ENCODE results near the gene DDA1.

The DDA1 gene

DNA sequence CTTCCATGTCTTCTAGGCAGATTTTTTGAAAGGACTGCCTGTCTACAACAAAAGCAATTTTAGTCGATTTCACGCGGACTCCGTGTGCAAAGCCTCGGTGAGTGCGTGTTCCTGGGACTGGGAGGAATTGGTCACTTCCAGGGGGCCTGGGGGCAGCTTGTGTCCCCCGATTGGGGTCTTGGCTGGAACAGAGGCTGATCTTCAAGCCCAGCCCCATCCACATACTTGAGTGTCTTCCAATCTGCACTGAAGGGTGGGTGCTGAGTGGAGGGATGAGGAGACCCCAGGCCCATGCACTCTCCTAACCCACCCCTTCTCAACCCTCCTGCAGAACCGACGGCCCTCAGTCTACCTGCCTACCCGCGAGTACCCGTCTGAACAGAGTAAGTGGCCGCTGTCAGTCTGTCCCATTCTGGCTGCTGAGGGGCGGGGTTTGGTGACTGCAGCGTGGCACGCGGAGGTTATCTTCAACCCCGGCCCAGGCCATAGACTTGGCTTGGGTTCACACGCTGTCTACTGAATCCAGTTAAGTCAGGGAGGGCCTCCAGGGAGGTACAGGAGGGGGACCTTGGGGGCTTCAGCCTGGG is 4.7 kb downstream of the DDA1 start:
- no peaks in the 10 kb centered on the region for H3K27me3 ChIP-seq (ENCODE audit: insufficient read depth, poor library complexity, severe bottlenecking)
- TF ChIP-seq, protein P1, sequence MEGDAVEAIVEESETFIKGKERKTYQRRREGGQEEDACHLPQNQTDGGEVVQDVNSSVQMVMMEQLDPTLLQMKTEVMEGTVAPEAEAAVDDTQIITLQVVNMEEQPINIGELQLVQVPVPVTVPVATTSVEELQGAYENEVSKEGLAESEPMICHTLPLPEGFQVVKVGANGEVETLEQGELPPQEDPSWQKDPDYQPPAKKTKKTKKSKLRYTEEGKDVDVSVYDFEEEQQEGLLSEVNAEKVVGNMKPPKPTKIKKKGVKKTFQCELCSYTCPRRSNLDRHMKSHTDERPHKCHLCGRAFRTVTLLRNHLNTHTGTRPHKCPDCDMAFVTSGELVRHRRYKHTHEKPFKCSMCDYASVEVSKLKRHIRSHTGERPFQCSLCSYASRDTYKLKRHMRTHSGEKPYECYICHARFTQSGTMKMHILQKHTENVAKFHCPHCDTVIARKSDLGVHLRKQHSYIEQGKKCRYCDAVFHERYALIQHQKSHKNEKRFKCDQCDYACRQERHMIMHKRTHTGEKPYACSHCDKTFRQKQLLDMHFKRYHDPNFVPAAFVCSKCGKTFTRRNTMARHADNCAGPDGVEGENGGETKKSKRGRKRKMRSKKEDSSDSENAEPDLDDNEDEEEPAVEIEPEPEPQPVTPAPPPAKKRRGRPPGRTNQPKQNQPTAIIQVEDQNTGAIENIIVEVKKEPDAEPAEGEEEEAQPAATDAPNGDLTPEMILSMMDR (IDR thresholded peaks at IDR 0.05; ENCODE audit: insufficient read depth, low read length) = no peak
- TF ChIP-seq POLR2AphosphoS5 (IDR thresholded peaks at IDR 0.05; ENCODE audit: low read depth) (no peak), SPI1 (IDR thresholded peaks at IDR 0.05; ENCODE audit: borderline replicate concordance, low read depth) (no peak), GABPA (IDR thresholded peaks at IDR 0.05; ENCODE audit: low read depth) (no peak)
- TF ChIP-seq, protein P2, sequence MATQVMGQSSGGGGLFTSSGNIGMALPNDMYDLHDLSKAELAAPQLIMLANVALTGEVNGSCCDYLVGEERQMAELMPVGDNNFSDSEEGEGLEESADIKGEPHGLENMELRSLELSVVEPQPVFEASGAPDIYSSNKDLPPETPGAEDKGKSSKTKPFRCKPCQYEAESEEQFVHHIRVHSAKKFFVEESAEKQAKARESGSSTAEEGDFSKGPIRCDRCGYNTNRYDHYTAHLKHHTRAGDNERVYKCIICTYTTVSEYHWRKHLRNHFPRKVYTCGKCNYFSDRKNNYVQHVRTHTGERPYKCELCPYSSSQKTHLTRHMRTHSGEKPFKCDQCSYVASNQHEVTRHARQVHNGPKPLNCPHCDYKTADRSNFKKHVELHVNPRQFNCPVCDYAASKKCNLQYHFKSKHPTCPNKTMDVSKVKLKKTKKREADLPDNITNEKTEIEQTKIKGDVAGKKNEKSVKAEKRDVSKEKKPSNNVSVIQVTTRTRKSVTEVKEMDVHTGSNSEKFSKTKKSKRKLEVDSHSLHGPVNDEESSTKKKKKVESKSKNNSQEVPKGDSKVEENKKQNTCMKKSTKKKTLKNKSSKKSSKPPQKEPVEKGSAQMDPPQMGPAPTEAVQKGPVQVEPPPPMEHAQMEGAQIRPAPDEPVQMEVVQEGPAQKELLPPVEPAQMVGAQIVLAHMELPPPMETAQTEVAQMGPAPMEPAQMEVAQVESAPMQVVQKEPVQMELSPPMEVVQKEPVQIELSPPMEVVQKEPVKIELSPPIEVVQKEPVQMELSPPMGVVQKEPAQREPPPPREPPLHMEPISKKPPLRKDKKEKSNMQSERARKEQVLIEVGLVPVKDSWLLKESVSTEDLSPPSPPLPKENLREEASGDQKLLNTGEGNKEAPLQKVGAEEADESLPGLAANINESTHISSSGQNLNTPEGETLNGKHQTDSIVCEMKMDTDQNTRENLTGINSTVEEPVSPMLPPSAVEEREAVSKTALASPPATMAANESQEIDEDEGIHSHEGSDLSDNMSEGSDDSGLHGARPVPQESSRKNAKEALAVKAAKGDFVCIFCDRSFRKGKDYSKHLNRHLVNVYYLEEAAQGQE (IDR thresholded peaks at IDR 0.05; ENCODE audit: insufficient replicate concordance, low read depth) = no peak
- DNase-seq (ENCODE audit: low read depth in 1 of 2, low spot score in 1 of 2) = no peak

DNA sequence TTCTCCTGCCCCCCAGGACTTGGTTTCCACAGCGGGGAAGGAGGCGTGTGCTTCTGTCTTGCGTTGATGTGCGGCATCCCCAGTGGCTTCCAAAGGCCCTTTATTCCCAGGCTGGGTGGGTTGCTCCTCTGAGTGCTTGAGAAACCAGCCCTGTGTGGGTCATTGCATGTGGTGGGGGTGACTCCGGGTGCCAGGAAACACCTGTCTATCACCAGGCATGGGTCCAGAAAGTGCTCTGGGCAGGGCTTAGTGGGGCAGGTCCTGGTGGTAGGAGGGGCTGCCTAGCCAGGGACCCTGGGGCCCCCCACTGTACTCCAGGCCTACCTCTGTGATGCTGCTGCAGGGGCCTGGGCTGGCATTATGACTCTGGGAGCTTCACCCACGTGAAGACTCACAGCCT is 9.6 kb downstream of the DDA1 start:
- DNase-seq (ENCODE audit: low read depth in 1 of 2, low spot score in 1 of 2) = no peak
- Histone ChIP-seq H3K27me3 (ENCODE audit: insufficient read depth, poor library complexity, severe bottlenecking) (no peaks in the 10 kb centered on the region), H3K4me3 (replicated peaks; ENCODE audit: insufficient read depth, low read length) (no peak overlapping the region), H3K27ac (replicated peaks) (no peak overlapping the region)
- TF ChIP-seq, protein P1 (IDR thresholded peaks at IDR 0.05; ENCODE audit: insufficient read depth, low read length) = no peak
- TF ChIP-seq, protein P2 (IDR thresholded peaks at IDR 0.05; ENCODE audit: insufficient replicate concordance, low read depth) = no peak
- TF ChIP-seq POLR2AphosphoS5 (IDR thresholded peaks at IDR 0.05; ENCODE audit: low read depth) (no peak), SPI1 (IDR thresholded peaks at IDR 0.05; ENCODE audit: borderline replicate concordance, low read depth) (no peak), GABPA (IDR thresholded peaks at IDR 0.05; ENCODE audit: low read depth) (no peak)

More for the DNA sequence above, 4.7 kb downstream of the DDA1 start:
- Histone ChIP-seq H3K27ac (replicated peaks) (no peak overlapping the region), H3K4me3 (replicated peaks; ENCODE audit: insufficient read depth, low read length) (no peak overlapping the region)

GRCh38 chr19:17319473-17320238 is 10.3 kb downstream of the DDA1 start:
- H3K27me3 ChIP-seq (ENCODE audit: insufficient read depth, poor library complexity, severe bottlenecking) = no peaks in the 10 kb centered on the region
- DNase-seq (ENCODE audit: low read depth in 1 of 2, low spot score in 1 of 2) = no peak
- TF ChIP-seq GABPA (IDR thresholded peaks at IDR 0.05; ENCODE audit: low read depth) = no peak
- TF ChIP-seq, protein P1 (IDR thresholded peaks at IDR 0.05; ENCODE audit: insufficient read depth, low read length) = no peak
- TF ChIP-seq, protein P2 (IDR thresholded peaks at IDR 0.05; ENCODE audit: insufficient replicate concordance, low read depth) = no peak
- H3K4me3 ChIP-seq (replicated peaks; ENCODE audit: insufficient read depth, low read length) = no peak overlapping the region
- no peak overlapping the region for H3K27ac ChIP-seq (replicated peaks)

Data from HL-60 (cell line).